ENCODE results near the gene ZMIZ1. TPM values are rescaled to one million over a fixed set of nuclear protein-coding genes. Genes with fewer than 3 reads are reported as not detected.

Gene ZMIZ1
- total and polyA plus RNA-seq, 4 donors, result 43.0 to 178 (median 107) TPM

DNA sequence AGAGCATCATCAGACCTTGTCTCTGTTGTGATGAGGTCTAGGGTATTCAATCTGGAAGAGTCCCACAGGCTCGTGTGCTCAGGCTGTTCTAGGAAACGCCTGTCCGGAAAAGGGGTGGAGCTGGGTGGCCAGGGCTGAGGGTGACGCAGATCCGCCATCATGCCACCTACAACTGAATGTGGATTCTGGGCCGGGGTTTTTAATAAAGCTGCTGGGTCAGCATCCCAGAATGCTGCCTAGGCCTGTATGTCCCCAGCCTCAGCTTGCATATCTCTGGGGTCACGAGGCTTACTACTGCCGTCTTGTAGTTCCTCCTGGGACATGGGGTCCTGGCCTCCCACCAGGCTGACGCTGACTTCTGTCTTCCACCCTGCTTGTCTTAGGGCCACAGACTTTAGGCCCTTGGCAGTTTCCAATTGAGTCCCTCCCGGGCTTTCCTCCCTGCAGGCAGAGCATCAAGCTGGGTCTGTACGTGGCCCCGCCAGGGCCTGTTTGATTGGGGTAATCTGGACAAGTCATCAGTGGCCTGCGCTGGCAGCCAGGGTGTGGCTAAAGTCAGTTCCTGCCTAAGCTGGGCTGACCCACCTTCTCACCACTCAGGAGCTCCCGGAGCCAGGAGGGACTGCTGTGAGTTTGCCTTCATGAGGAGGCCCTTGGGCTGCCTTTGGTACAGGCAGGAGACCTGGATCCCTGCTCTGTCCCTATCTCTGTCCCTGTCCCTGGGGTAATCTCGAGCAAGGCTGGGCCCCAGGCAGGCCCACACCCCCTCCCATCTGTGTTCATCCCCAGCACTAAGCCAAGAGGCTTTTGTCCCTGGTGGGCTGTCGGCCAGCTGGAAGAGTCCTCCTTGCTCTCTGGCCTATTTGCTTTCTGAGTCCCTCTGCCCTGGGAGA, 79.9 kb downstream of the ZMIZ1 start:
- peak; percentile 44 to 87 (median 66) for DNase-seq (ENCODE audit: low read depth in 4 of 6, low spot score in 6 of 6)
- Histone ChIP-seq H3K4me3 (ENCODE audit: low read depth, low read length) (no peak overlapping the region), H3K27ac (ENCODE audit: low read depth, low read length) (peak overlapping the region; percentile 69), H3K4me1 (ENCODE audit: control insufficient read depth, insufficient read depth, low read length) (peaks cover 98% of the 10 kb centered on the region), H3K9me3 (ENCODE audit: control insufficient read depth, insufficient read depth, low read length) (no peaks in the 10 kb centered on the region), H3K27me3 (ENCODE audit: control insufficient read depth, insufficient read depth, low read length) (no peaks in the 10 kb centered on the region), H3K36me3 (ENCODE audit: control insufficient read depth, insufficient read depth, low read length) (peaks cover 71% of the 10 kb centered on the region)
- WGBS (ENCODE audit: insufficient coverage), result 64% methylated on average over 14 of the region's 16 CpGs

DNA sequence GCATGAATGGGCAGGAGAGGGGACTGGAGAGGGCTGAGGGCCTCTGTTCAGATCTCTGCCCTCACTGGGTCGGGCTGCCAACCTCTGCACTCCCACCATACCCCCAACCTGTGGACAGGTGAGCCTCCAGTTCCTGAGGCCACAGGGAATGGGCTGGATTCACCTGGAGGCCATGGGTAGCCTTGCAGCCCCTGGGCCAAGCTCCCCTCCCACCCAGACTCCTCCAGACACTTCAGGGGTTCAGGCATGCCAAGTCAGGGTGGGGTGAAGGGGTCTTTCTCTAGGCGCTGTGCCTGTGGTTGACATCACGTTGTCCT, 80.5 kb downstream of the ZMIZ1 start:
- Histone ChIP-seq H3K9me3 (ENCODE audit: control insufficient read depth, insufficient read depth, low read length) (no peaks in the 10 kb centered on the region), H3K36me3 (ENCODE audit: control insufficient read depth, insufficient read depth, low read length) (peaks cover 73% of the 10 kb centered on the region), H3K4me1 (ENCODE audit: control insufficient read depth, insufficient read depth, low read length) (peaks cover 98% of the 10 kb centered on the region), H3K27me3 (ENCODE audit: control insufficient read depth, insufficient read depth, low read length) (no peaks in the 10 kb centered on the region), H3K27ac (ENCODE audit: low read depth, low read length) (peak overlapping the region; percentile 69), H3K4me3 (ENCODE audit: low read depth, low read length) (no peak overlapping the region)
- no CpG with 5 or more reads among the region's 3 CpGs for WGBS (ENCODE audit: insufficient coverage)
- no peak for DNase-seq (ENCODE audit: low read depth in 4 of 6, low spot score in 6 of 6)

GRCh38 chr10:79149662-79150443, 81.1 kb downstream of the ZMIZ1 start:
- H3K4me1 ChIP-seq (ENCODE audit: control insufficient read depth, insufficient read depth, low read length), result peaks cover 96% of the 10 kb centered on the region
- no peak for DNase-seq (ENCODE audit: low read depth in 4 of 6, low spot score in 6 of 6)
- H3K36me3 ChIP-seq (ENCODE audit: control insufficient read depth, insufficient read depth, low read length), result peaks cover 75% of the 10 kb centered on the region
- H3K27ac ChIP-seq (ENCODE audit: low read depth, low read length), result peak overlapping the region; percentile 69
- no peaks in the 10 kb centered on the region for H3K9me3 ChIP-seq (ENCODE audit: control insufficient read depth, insufficient read depth, low read length)
- no peaks in the 10 kb centered on the region for H3K27me3 ChIP-seq (ENCODE audit: control insufficient read depth, insufficient read depth, low read length)
- no peak overlapping the region for H3K4me3 ChIP-seq (ENCODE audit: low read depth, low read length)
- WGBS (ENCODE audit: insufficient coverage), result 63% methylated on average over 25 of the region's 27 CpGs

DNA sequence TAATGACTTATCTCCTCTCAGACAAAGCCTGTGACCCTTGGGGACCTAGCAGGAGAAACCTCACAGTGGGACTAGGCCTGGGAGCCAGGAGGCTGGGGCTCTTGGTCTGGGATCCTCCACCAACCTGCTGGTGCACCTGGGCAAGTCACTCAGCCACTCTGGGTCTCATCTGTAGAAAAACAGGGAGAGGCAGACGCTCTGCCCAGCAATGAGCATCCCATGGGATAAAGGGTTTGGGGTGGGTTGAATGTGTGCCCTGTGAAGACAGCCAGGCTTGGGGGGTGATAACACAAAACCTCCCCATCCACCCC, 81.6 kb downstream of the ZMIZ1 start:
- Histone ChIP-seq H3K9me3 (ENCODE audit: control insufficient read depth, insufficient read depth, low read length) (no peaks in the 10 kb centered on the region), H3K36me3 (ENCODE audit: control insufficient read depth, insufficient read depth, low read length) (peaks cover 73% of the 10 kb centered on the region), H3K27ac (ENCODE audit: low read depth, low read length) (no peak overlapping the region), H3K4me1 (ENCODE audit: control insufficient read depth, insufficient read depth, low read length) (peaks cover 95% of the 10 kb centered on the region), H3K4me3 (ENCODE audit: low read depth, low read length) (no peak overlapping the region), H3K27me3 (ENCODE audit: control insufficient read depth, insufficient read depth, low read length) (no peaks in the 10 kb centered on the region)
- DNase-seq (ENCODE audit: low read depth in 4 of 6, low spot score in 6 of 6), result no peak
- WGBS (ENCODE audit: insufficient coverage), result no CpG with 5 or more reads among the region's 1 CpG

GRCh38 chr10:79152423-79152817, 83.7 kb downstream of the ZMIZ1 start:
- H3K27me3 ChIP-seq (ENCODE audit: control insufficient read depth, insufficient read depth, low read length), result no peaks in the 10 kb centered on the region
- 81% methylated on average over 3 of the region's 7 CpGs for WGBS (ENCODE audit: insufficient coverage)
- no peak overlapping the region for H3K27ac ChIP-seq (ENCODE audit: low read depth, low read length)
- no peak overlapping the region for H3K4me3 ChIP-seq (ENCODE audit: low read depth, low read length)
- H3K4me1 ChIP-seq (ENCODE audit: control insufficient read depth, insufficient read depth, low read length), result peaks cover 89% of the 10 kb centered on the region
- peaks cover 75% of the 10 kb centered on the region for H3K36me3 ChIP-seq (ENCODE audit: control insufficient read depth, insufficient read depth, low read length)
- H3K9me3 ChIP-seq (ENCODE audit: control insufficient read depth, insufficient read depth, low read length), result no peaks in the 10 kb centered on the region
- no peak for DNase-seq (ENCODE audit: low read depth in 4 of 6, low spot score in 6 of 6)

GRCh38 chr10:79153745-79154144, 85.0 kb downstream of the ZMIZ1 start:
- Histone ChIP-seq H3K36me3 (ENCODE audit: control insufficient read depth, insufficient read depth, low read length) (peaks cover 74% of the 10 kb centered on the region), H3K27ac (ENCODE audit: low read depth, low read length) (no peak overlapping the region), H3K27me3 (ENCODE audit: control insufficient read depth, insufficient read depth, low read length) (no peaks in the 10 kb centered on the region), H3K4me3 (ENCODE audit: low read depth, low read length) (no peak overlapping the region), H3K9me3 (ENCODE audit: control insufficient read depth, insufficient read depth, low read length) (no peaks in the 10 kb centered on the region), H3K4me1 (ENCODE audit: control insufficient read depth, insufficient read depth, low read length) (peaks cover 89% of the 10 kb centered on the region)
- peak in 1 of 6 donors; percentile 65 for DNase-seq (ENCODE audit: low read depth in 4 of 6, low spot score in 6 of 6)
- 26% methylated on average over 10 of the region's 10 CpGs for WGBS (ENCODE audit: insufficient coverage)

DNA sequence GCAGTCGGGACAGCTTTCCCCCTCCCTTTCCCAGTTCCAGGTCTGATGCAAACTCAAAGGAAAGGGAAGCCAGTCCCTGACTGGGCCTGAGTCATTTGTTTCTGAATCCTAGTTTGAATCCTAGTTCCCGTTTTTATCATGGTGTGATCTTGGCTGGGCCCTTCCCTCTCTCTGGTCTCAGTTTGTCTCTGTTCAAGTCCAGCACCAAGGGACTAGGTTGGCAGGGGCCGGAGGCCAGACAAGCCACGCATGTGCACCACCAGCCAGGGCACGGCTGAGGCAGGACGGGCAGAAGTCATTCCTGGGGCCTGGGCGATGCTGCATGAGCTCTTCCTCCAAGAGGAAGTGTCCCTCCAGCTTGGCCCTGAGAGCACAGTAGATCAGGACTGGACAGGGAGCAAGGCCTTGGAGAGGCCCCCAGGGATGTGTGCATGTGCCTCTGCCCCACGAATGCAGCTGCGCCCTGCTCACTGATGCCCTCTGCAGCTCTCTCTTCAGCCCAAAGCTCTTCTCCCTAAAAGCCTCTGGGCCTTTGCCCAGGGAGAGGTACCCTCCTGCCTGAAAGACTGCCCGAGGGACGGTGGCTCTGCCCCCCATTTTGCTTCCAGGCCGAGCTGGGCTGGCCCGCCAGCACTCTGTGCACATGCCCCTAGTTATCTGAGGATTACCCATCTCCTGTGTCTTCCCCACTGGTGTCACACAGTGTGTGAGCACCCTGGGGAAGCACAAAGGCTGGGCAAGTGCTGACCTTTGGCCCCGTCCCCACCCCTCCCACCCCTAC, 86.7 kb downstream of the ZMIZ1 start:
- Histone ChIP-seq H3K27ac (ENCODE audit: low read depth, low read length) (no peak overlapping the region), H3K4me3 (ENCODE audit: low read depth, low read length) (no peak overlapping the region), H3K9me3 (ENCODE audit: control insufficient read depth, insufficient read depth, low read length) (no peaks in the 10 kb centered on the region), H3K36me3 (ENCODE audit: control insufficient read depth, insufficient read depth, low read length) (peaks cover 70% of the 10 kb centered on the region), H3K4me1 (ENCODE audit: control insufficient read depth, insufficient read depth, low read length) (peaks cover 89% of the 10 kb centered on the region), H3K27me3 (ENCODE audit: control insufficient read depth, insufficient read depth, low read length) (no peaks in the 10 kb centered on the region)
- DNase-seq (ENCODE audit: low read depth in 4 of 6, low spot score in 6 of 6), result no peak
- 76% methylated on average over 12 of the region's 14 CpGs for WGBS (ENCODE audit: insufficient coverage)

GRCh38 chr10:79156334-79157274, 87.8 kb downstream of the ZMIZ1 start:
- Histone ChIP-seq H3K4me1 (ENCODE audit: control insufficient read depth, insufficient read depth, low read length) (peaks cover 87% of the 10 kb centered on the region), H3K36me3 (ENCODE audit: control insufficient read depth, insufficient read depth, low read length) (peaks cover 67% of the 10 kb centered on the region), H3K27ac (ENCODE audit: low read depth, low read length) (no peak overlapping the region), H3K4me3 (ENCODE audit: low read depth, low read length) (no peak overlapping the region), H3K9me3 (ENCODE audit: control insufficient read depth, insufficient read depth, low read length) (no peaks in the 10 kb centered on the region), H3K27me3 (ENCODE audit: control insufficient read depth, insufficient read depth, low read length) (no peaks in the 10 kb centered on the region)
- no peak for DNase-seq (ENCODE audit: low read depth in 4 of 6, low spot score in 6 of 6)
- WGBS (ENCODE audit: insufficient coverage), result 87% methylated on average over 18 of the region's 22 CpGs

DNA sequence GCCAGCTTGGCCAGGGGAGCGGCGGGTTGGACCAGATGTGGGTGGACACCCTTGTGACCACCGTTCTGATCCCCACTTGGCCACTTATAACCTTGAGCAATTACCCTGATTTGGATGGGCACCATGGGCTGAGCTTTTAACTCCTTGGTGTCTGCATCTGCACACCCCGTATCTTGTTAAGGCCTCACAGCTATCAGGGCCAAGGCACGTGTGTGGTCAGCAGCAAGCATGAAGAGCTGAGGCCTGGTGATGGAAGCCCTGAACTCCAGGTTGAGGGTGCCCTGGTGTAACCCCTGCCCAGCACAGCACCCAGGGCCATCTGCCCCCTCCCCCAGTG, 89.2 kb downstream of the ZMIZ1 start:
- Histone ChIP-seq H3K9me3 (ENCODE audit: control insufficient read depth, insufficient read depth, low read length) (no peaks in the 10 kb centered on the region), H3K27me3 (ENCODE audit: control insufficient read depth, insufficient read depth, low read length) (no peaks in the 10 kb centered on the region), H3K4me3 (ENCODE audit: low read depth, low read length) (no peak overlapping the region), H3K36me3 (ENCODE audit: control insufficient read depth, insufficient read depth, low read length) (peaks cover 76% of the 10 kb centered on the region), H3K4me1 (ENCODE audit: control insufficient read depth, insufficient read depth, low read length) (peaks cover 87% of the 10 kb centered on the region), H3K27ac (ENCODE audit: low read depth, low read length) (peak overlapping the region; percentile 29)
- no peak for DNase-seq (ENCODE audit: low read depth in 4 of 6, low spot score in 6 of 6)
- 73% methylated on average over 5 of the region's 5 CpGs for WGBS (ENCODE audit: insufficient coverage)
